Stomach (tissue), 4 donors: ENCODE results near the gene COL6A1.

Experiments used
- EP300 ChIP-seq: sonication (generic); formaldehyde crosslinking; IDR thresholded peaks from one replicate; pipeline ENCODE4 v1.6.1; 2017; ENCODE audit warnings: antibody characterized with exemption
- POLR2A ChIP-seq, 4 donors: fragments of 450-650 bp; IDR thresholded peaks; one replicate each; pipeline ENCODE4 v1.6.1; 2016; ENCODE audit warnings: antibody characterized with exemption in 4 of 4, control low read depth in 2 of 4, mild to moderate bottlenecking in 1 of 4, moderate library complexity in 1 of 4
- POLR2AphosphoS5 ChIP-seq, 3 donors: sonication (generic); formaldehyde crosslinking; IDR thresholded peaks; one replicate each; pipeline ENCODE4 v1.6.1; 2016; ENCODE audit warnings: antibody characterized with exemption in 3 of 3
- TF ChIP-seq, protein P1 (sequence below), 7 experiments: fragments of 450-650 bp in 4 of 7; fragments of 200-600 bp in 3 of 7; sonication (generic) in 3 of 7; IDR thresholded peaks; one replicate each; pipeline ENCODE4 v1.5.1; 2016 to 2019; ENCODE audit warnings: antibody characterized with exemption in 7 of 7, control low read depth in 2 of 7, mild to moderate bottlenecking in 1 of 7

DNA sequence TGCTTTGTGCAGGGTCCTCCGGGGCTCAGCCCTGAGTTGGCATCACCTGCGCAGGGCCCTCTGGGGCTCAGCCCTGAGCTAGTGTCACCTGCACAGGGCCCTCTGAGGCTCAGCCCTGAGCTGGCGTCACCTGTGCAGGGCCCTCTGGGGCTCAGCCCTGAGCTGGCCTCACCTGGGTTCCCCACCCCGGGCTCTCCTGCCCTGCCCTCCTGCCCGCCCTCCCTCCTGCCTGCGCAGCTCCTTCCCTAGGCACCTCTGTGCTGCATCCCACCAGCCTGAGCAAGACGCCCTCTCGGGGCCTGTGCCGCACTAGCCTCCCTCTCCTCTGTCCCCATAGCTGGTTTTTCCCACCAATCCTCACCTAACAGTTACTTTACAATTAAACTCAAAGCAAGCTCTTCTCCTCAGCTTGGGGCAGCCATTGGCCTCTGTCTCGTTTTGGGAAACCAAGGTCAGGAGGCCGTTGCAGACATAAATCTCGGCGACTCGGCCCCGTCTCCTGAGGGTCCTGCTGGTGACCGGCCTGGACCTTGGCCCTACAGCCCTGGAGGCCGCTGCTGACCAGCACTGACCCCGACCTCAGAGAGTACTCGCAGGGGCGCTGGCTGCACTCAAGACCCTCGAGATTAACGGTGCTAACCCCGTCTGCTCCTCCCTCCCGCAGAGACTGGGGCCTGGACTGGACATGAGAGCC is 22.7 kb downstream of the COL6A1 start:
- TF ChIP-seq, protein P1, sequence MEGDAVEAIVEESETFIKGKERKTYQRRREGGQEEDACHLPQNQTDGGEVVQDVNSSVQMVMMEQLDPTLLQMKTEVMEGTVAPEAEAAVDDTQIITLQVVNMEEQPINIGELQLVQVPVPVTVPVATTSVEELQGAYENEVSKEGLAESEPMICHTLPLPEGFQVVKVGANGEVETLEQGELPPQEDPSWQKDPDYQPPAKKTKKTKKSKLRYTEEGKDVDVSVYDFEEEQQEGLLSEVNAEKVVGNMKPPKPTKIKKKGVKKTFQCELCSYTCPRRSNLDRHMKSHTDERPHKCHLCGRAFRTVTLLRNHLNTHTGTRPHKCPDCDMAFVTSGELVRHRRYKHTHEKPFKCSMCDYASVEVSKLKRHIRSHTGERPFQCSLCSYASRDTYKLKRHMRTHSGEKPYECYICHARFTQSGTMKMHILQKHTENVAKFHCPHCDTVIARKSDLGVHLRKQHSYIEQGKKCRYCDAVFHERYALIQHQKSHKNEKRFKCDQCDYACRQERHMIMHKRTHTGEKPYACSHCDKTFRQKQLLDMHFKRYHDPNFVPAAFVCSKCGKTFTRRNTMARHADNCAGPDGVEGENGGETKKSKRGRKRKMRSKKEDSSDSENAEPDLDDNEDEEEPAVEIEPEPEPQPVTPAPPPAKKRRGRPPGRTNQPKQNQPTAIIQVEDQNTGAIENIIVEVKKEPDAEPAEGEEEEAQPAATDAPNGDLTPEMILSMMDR (IDR thresholded peaks at IDR 0.05) = no peak
- TF ChIP-seq POLR2A (IDR thresholded peaks at IDR 0.05) (no peak), EP300 (no peak), POLR2AphosphoS5 (IDR thresholded peaks at IDR 0.05) (no peak)
